Urothelium cell line (cell line): ENCODE measurements around the gene TECRL.

Source experiments
- DNase-seq: peaks from one replicate; pipeline ENCODE4 v3.0.0; 2011; ENCODE audit warnings: low spot score, mixed read lengths
- FAIRE-seq: peaks from 2 replicates; lab custom pipeline; 2011; peaks lifted over from hg19 to GRCh38; lab: Jason Lieb, UNC

Gene TECRL

DNA sequence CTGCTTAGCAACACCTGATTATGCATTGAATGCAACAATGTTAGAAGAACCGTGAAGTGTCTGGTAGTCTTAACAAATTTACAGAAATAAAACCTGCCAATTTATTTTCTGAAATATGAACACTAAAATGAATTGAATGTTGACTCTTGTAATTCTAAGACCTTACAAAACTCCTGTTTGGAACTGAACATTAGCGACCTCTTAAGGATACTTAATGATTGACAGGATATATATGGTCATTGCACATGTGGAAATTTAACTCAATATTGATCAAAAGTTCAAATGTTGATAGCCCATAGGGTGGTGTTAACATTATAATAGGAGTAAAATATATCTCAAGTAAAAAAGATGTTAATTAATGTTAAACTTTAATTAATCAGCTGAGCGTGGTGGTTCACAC, 79.1 kb downstream of the TECRL start:
- FAIRE-seq (no peak), DNase-seq (no peak)

DNA sequence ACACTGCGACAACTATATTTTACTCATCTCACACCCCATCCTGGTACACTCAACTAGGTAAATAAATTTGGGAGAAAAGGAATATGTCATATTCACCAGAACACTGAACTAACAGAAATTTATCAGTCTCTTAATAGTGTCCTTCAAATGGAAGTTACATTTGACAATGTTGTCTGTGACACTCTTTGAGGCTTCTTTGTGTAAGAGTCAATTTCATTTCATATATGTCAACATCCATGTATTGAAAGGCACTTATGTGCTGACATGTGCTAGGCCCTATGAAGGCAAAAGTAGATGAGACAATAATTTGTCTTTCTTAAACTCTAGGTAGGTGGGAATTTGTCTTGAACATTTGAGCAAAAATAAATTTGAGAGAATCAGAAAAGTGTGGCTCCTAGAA, 82.0 kb downstream of the TECRL start:
- no peak for DNase-seq
- FAIRE-seq, result no peak

DNA sequence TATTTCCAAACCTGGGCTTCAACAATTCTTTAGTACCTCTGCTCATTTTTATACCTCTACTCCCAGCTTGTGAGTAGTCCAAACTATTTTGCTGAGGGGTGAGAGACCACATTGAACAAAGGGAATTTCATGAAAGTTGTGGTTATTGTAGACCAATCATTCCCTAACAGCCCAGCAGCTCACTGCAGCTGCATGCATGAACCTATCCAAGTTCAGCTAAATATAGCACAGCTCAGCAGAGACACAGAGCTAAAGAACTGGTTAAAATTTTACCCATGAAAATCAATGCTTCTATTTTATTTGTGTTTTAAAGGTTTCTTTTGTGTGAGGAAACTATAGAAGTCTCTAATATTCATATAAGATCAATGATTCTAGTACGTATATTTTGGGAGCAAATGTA, 82.7 kb downstream of the TECRL start:
- FAIRE-seq, result no peak
- DNase-seq, result no peak

GRCh38 chr4:64306255-64306565, 103.0 kb downstream of the TECRL start:
- FAIRE-seq, result no peak
- DNase-seq, result no peak

DNA sequence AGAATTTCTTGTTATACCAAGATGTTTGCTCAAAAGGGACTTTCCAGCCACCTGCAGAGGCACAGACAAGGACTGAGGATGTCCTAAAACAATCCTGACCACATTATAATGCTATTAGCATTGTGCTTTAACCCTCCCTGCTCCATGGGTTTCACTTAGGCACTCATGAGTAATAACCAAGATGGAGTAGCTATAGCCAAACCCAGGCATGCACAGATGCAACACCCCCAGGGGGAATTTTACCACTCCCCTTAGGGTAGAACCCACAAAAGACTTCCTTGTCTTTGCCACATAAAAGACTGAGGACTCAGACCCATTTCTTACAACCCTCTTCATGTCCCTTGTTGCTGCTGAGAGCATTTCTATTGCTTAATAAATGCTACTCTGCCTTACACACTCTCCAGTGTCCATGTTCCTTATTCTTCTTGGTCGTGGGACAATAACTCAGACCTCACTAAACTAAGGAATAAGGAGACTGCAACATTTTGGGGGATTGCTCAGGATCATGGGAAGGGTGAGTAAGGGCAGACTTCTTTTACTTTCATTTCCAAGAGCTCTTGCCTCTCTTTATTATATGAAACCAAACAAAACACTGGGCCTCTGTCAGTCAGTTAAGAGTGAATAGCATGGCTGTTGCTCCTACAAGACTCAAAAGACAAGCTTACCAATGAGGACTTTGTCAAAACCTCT, 103.5 kb downstream of the TECRL start:
- FAIRE-seq, result no peak
- DNase-seq, result no peak

- FAIRE-seq, result peak; percentile 32
- peak; percentile 2 for DNase-seq
Measured at GRCh38 chr4:64272432-64272831, 136.8 kb downstream of the TECRL start.

DNA sequence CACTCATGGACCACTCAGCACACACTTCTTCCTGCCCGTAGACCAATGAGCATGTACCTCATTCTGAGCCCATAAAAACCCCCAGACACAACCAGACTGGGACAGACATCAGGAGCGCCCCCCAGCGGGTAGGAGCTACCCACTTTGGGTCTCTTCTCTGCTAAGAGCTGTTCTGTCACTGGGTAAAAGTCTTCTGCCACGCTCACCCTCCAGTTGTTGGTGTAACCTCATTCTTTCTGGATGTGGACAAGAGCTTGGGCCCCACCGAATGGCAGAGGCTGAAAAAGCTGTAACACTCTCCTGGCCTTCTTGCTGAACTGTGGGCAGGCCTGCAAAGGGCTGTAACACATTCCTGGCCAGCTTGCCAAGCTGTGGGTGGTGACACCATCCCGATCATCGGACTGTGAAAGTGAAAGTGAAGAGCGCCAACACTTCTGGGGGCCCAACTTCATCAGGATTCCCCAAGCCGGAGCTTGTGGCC, 137.6 kb downstream of the TECRL start:
- FAIRE-seq (peak; percentile 27), DNase-seq (peak; percentile 55)

DNA sequence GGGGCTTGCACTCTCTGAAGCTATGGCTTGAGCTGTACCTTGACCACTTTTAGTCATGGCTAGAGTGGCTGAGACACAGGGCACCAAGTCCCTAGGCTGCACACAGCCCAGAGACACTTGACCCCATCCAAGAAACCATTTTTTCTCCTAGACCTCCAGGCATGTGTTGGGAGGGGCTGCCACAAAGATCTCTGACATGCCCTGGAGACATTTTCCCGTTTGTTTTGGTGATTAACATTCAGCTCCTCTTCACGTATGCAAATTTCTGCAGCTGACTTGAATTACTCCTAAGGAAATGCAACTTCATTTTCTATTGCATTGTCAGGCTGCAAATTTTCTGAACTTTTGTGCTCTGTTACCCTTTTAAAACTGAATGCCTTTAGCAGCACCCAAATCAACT, 142.6 kb downstream of the TECRL start:
- FAIRE-seq, result no peak
- no peak for DNase-seq

DNA sequence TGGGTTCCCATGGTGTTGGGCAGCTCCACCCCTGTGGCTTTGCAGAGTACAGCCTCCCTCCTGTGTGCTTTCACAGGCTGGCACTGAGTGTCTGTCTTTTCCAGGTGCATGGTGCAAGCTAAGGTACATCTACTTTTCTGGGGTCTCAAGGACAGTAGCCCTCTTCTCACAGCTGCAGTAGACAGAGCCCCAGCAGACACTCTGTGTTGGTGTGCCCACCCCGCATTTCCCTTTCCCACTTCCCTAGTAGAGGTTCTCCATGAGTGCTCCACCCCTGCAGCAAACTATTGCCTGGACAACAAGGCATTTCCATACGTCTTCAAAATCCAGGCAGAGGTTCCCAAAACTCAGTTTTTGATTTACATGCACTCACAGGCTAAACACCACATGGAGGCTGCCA, 143.0 kb downstream of the TECRL start:
- DNase-seq (no peak), FAIRE-seq (no peak)

DNA sequence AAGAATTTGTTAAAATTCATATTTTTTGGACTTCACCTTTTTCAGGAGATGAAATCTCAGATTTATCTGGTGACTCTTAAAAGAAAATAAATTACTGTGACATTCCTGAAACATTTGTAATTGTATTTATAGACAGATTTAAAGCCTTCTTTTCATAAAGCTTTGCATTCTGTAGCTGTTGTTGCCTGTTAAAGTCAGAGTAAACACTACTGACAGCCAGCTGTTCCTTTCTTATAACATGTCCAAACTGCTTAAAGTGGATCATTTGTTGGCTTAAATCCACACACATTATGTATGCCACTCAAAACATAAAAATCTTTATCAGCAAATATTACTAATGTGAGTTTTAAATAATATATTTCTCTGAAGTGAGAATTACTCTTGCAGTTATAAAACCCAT, 157.5 kb downstream of the TECRL start:
- DNase-seq, result no peak
- no peak for FAIRE-seq

DNA sequence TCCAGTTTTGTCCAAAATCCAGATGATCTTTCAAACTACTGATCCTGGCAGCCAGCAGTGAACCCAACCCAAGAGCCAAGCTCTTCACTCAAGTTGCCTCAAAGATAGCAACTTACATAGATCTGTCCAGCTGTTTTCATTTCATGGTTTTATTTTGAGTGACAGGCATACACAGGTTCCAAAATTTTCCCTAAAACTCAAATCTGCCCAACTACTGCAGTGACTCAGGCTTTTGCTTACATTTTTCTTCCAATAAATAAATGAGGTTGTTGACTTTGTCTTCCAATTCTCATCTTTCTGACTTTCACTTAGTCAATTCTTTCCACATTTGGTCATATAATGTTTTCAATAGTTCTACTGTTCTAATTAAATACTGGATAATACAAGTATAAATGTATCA, 158.8 kb downstream of the TECRL start:
- no peak for FAIRE-seq
- no peak for DNase-seq

DNA sequence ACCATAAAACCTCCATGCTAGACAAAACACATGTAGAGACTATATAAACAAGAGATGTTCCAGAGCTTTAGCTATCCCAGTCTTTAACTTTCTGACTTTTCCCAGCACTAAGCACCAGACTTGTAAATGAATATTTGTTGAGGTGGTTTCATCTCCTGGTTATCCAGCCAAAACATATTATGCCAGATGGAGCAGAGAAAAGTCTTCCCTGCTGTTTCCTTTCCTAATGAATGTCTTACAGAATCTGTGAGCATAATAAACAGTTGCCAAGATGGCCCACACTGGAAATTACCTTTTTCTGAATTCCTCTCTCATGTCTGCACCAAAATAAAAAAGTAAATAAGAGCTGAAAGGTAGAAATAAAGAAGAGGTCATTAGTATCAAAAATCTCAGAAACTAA, 159.2 kb downstream of the TECRL start:
- DNase-seq (no peak), FAIRE-seq (no peak)

- no peak for FAIRE-seq
Measured at GRCh38 chr4:64248186-64248585, 161.1 kb downstream of the TECRL start.

GRCh38 chr4:64230709-64231310, 178.4 kb downstream of the TECRL start:
- DNase-seq (no peak), FAIRE-seq (no peak)

More at GRCh38 chr4:64248186-64248585, 161.1 kb downstream of the TECRL start:
- no peak for DNase-seq
